Loucy (cell line): ENCODE data around the gene MAP1LC3A.

ENCODE experiments used
- CTCF ChIP-seq: fragments of 200-600 bp; sonication (generic); conservative IDR thresholded peaks from 2 replicates; pipeline ENCODE4 v1.5.1; 2014; ENCODE audit warnings: mild to moderate bottlenecking, antibody characterized with exemption, low read length
- EZH2phosphoT487 ChIP-seq: fragments of 200-600 bp; IDR thresholded peaks from 2 replicates; pipeline ENCODE4 v1.6.1; 2018; ENCODE audit warnings: antibody characterized with exemption, mild to moderate bottlenecking, moderate library complexity, borderline replicate concordance

- TF ChIP-seq CTCF (no peak), EZH2phosphoT487 (no peak)
These were observed 28.2 kb upstream of the MAP1LC3A start for GRCh38 chr20:34530342-34530741.
